Urothelium cell line (cell line): ENCODE measurements around the gene RARRES2.
A peak's percentile ranks its signal among the peaks of the same experiment; 100 is the strongest.
"Not testable (repeated sequence)": the region's sequence is repeated elsewhere in the genome, so short reads cannot be mapped to it uniquely, and the experiment has no call there.

ENCODE experiments used
- DNase-seq: peaks from one replicate; pipeline ENCODE4 v3.0.0; 2011; ENCODE audit warnings: low spot score, mixed read lengths
- FAIRE-seq: peaks from 2 replicates; lab custom pipeline; 2011; peaks lifted over from hg19 to GRCh38; lab: Jason Lieb, UNC

Gene RARRES2

DNA sequence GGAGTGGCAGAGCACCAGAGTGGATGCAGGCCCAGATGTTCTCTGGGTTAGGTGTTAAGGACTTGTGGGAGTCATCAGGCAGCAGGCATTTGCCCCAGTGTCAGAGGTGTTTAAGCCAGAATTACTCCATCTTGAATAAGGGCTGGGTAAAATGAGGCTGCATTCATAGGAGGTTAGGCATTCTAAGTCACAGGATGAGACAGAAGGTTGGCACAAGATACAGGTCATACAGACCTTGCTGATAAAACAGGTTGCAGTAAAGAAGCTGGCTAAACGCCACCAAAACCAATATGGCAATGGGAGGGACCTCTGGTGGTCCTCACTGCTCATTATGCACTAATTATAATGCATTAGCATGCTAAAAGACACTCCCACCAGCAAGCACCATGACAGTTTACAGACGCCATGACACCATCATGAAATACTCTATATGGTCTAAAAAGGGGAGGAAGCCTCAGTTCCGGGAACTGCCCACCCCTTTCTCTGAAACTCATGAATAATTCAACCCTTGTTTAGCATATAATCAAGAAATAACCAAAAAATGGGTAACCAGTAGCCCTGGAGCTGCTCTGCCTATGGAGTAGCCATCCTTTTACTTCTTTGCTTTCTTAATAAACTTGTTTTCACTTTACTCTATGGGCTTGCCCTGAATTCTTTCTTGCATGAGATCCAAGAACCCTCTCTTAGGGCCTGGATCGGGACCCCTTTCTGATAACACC lies 19.2 kb downstream of the RARRES2 start:
- no peak for DNase-seq

DNA sequence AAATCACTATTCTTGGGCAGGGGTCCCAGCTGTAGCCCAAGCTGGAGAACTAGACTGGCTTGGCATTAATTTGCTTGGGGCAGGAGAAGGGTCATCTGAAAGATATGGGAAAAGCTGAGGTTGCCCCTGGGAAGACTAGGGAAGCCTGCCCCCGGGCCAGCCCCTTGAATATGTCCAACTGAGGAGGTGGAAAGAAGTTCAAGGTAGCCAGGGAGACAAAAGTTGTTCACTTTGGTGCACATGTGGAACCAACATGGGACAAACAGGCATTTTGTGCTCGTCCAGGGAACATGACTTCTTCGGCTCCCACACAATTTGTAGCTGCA lies 19.7 kb downstream of the RARRES2 start:
- FAIRE-seq (no peak), DNase-seq (no peak)

More for the DNA sequence above, 19.2 kb downstream of the RARRES2 start:
- no peak for FAIRE-seq

DNA sequence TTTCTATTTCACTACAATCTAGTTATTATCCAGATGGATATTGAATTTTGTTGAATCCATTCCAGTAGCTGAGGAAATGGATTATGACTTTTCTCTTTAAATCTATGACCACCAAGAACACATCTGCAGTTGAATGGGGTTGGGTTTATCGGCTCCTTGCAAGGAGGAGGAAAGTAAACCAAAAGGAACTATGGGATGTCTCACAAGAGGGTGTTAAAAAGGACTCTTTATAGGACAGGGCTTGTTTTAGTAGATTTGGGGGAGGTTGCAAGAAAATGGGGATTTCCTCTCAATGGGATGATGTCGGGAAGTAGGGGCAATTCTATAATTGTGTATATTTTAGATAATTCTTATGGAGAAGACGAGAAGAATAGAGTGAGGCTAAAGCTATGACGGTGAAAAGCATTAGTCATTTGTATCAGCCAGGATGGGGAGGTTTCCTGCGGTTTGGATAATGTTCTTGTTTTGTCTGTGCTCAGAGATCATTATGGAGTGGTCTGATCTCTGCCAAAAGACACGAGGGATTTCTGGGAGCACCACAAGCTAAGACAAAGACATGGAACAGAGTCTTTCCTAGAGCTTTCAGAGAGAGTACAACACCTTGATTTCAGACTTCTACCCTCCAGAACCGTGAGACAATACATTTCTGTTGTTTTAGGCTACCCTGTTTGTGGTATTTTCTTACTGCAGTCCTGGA lies 23.5 kb downstream of the RARRES2 start:
- DNase-seq (peak; percentile 25), FAIRE-seq (no peak)

DNA sequence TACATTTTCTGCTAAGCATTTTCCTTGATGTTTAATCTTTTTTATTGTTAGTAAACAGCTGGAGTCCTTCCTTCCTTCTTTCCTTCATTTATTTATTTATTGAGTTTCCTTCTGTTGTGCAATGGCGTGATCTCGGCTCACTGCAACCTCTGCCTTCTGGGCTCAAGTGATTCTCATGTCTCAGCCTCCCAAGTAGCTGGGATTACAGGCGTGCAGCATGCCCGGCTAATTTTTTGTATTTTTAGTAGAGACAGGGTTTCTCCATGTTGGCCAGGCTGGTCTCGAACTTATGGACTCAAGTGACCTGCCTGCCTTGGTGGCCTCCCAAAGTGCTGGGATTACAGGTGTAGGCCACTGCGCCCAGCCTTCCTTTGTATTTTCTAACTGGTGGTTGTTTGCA lies 24.4 kb downstream of the RARRES2 start:
- not testable (repeated sequence) for FAIRE-seq, DNase-seq

DNA sequence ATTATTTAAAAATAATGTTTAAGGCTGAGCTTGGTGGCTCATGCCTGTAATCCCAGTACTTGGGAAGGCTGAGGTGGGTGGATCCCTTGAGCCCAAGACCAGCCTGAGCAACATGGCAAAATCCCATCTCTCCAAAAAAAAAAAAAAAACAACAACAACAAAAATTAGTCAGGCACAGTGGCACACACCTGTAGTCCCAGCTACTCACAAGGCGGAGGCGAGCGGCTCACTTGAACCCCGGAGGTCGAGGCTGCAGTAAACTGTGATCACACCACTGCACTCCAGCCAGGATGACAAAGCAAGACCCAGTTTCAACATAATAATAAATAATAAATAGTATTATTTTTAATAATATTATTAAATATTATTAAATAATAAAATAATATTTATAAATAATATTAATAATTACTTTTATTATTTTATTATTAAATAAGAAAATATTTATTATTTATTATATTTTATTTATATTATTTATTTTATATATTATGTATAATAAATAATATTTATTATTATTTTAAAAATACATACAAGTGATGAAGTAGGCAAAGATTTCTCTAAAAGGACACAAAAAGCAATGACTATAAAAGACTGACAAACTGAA lies 26.7 kb downstream of the RARRES2 start:
- DNase-seq: no peak
- FAIRE-seq: no peak

DNA sequence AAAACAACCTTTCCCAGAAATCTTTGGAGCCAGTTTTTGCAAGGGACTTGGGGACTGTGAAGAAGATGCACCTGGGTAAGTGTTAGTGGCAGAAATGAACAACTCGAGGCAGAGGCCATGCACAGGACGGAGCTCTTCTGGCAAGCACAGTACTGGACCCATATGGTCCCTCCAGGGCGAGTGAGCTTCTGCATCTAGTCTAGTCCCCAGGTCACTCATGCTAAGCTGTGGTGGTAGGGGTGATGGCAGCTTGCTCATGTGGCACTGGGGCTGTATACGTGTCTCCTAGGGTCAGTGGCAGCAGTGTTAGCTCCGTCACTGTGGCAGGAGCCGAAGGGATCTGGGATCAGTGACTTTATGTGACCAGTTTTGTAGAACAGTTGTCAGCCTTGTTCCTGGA lies 27.6 kb downstream of the RARRES2 start:
- no peak for FAIRE-seq
- DNase-seq: no peak

DNA sequence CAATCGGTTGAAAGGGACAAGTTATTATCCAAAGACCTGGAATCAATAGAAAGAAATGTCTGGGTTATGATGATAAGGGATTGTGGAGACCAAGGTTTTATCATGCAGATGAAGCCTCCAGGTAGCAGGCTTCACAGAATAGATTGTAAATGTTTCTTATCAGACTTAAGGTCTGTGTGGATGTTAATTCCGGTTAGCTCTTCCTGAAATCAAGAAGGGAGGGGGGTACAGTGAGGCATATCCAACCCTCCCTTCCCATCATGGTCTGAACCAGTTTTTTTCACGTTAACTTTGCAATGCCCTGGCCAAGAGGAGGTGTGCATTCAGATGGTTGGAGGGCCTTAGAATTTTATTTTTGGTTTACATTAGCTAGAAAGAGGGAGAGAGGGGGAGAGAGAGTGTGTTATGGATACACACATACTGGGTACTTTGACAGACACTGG lies 28.0 kb downstream of the RARRES2 start:
- DNase-seq: no peak
- FAIRE-seq: no peak

DNA sequence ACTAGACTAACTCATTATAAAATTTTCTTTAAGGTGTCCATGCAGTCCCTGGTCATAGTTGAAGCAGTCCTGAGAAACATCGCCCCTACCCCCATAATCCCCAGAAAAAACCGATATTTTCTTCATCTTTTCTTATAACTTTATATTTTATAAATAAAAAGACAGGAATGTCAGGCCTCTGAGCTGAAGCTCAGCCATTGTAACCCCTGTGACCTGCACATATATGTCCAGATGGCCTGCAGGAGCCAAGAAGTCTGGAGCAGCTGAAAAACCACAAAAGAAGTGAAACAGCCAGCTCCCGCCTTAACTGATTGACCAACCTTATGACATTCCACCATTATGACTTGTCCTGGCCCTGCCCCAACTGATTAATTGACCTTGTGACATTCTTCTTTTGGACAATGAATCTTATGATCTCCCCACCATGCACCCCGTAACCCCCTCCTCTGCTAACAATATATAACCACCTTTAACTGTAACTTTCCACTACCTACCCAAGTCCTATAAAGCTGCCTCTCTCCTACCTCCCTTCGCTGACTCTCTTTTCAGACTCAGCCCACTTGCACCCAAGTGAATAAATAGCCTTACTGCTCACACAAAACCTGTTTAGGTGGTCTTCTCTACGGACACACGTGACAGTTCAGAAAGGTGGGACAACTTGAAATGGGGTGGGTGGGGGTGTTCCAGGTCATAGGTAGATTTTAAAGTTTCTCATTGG lies 28.6 kb downstream of the RARRES2 start:
- not testable (repeated sequence) for DNase-seq, FAIRE-seq

DNA sequence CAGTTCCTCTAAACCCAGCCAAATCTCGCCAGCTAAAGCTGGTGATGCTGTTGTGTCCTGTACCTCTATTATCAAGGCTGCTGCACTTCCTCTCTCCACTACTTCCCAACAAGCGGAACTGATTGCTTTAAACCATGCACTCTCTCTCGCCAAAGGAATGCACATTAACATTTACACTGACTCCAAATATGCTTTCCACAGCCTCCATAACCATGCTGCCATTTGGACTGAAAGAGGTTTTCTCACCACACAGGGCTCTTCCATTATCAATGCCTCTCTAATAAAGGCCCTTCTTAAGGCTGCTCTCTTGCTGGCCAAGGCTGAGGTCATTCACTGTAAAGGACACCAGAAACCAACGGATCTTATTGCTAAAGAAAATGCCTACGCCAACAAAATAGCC lies 29.7 kb downstream of the RARRES2 start:
- DNase-seq (no peak), FAIRE-seq (no peak)

DNA sequence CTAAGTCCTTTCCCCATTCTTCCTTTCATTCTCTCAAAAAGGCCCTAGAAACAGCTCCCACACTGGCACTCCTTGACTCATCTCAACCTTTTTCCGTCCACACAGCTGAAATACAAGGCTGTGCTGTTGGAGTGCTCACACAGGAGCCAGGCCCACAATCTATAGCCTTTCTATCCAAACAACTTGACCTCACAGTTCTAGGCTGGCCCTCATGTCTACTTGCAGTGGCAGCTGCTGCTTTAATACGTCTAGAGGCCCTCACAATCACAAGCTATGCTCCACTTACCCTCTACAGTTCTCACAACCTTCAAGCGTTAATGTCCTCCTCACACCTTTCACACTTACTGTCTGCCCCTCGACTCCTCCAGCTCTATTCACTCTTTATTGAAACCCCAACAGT lies 30.3 kb downstream of the RARRES2 start:
- no peak for FAIRE-seq

DNA sequence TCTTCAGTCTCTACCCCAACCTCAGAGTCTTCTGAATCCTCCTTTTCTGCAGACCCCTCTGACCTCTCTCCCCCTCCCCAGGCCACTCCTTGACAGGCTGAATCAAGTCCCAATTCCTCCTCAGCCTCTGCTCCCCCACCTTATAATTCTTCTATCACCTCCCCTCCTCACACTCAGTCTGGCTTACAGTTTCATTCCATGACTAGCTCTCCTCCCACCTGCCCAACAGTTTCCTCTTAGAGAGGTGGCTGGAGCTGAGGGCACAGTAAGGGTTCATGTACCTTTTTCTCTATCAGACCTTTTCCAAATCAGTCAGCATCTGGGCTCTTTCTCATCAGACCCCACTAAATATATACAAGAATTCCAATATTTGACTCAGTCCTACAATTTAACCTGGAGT lies 32.9 kb downstream of the RARRES2 start:
- DNase-seq (no peak), FAIRE-seq (no peak)

More for the DNA sequence above, 30.3 kb downstream of the RARRES2 start:
- DNase-seq: no peak

DNA sequence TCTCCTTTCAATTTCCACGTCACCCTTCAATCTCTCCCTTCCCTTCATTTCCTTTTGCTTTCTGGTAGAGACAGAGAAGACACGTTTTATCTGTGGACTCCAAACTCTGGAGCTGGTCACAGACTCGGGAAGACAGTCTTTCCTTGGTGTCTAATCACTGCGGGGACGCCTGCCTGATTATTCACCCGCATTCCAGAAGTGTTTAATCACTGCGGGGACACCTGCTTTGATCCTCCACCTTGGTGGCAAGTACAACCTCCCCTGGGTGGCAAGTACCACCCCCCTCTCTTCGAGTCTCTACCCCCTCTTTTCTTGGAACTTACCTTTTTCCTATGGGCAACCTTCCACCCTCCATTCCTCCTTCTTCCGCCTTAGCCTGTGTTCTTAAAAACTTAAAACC lies 33.5 kb downstream of the RARRES2 start:
- DNase-seq (no peak), FAIRE-seq (no peak)

DNA sequence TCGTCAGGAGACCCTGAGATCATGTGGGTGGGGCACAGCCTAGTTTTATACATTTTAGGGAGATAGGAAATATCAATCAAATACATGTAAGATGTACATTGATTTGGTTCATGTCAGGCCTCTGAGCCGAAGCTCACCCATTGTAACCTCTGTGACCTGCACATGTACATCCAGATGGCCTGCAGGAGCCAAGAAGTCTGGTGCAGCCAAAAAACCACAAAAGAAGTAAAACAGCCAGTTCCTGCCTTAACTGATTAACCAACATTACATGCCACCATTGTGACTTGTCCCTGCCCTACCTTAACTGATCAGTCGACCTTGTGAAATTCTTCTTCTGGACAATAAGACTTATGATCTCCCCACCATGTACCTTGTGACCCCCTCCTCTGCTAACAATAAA lies 34.3 kb downstream of the RARRES2 start:
- no peak for FAIRE-seq
- DNase-seq: no peak

DNA sequence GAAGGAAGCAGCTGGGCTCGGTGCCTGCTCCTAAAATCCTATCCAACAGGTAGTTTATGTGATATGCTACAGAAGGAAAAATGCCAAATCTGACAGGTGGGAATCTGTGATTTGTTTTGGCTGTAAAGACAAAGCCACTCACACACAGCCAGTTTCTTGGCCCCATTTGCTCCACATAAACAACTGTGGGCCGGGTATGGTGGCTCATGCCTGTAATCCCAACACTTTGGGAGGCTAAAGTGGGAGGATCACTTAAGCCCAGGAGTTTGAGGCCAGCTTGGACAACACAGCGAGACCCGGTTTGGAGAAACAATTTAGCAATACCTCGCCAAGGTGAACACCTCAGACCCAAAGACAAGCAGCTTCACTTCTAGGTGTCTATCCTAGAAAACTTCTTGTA lies 35.1 kb downstream of the RARRES2 start:
- not testable (repeated sequence) for DNase-seq, FAIRE-seq

DNA sequence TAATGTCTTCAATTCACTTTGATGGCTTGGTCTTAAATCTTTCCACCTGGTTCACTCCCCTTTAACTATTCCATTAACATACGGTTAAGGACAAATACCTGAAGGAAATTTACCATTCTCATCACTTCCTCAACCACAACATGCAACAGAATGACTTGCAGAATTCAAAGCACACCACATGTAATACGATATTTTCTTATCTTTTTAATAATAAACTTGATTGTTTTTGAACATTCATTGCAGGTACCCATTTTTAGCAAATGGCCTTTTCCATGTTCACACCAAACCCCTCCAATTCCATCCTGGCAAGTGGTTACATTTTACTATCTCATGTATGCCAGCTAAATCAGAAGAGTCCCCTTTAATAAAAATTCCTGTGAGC lies 35.5 kb downstream of the RARRES2 start:
- not testable (repeated sequence) for DNase-seq, FAIRE-seq

DNA sequence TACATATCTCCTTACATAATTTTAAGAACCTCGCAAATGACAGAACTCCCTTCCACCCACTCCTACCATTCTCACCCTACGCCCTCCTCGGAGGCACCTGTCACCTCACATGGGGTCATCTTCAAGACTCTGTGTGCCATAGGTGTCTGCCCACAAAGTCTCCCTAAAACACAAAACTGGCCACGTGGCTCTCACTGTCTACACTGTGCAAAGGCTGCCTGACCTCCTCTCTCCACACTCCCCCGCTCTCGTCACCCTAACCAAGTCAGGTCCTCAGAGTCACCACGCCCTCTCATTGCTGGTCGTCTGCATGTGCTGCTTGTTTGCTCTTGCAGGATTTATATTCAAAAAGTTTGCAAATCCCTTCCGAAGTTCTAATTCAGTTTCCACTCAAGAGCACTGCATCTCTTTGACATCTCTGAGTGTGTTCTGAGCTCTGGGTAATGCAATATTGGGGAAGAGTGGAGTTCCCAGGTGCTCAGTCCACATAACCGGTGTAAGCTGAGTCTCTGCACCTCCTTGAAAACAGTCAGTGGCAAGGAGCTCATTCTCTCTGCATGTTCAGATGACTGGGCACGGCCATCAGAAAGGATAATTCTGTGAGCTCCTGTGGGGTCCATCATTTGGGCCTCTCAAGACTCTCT lies 36.0 kb downstream of the RARRES2 start:
- not testable (repeated sequence) for FAIRE-seq, DNase-seq

DNA sequence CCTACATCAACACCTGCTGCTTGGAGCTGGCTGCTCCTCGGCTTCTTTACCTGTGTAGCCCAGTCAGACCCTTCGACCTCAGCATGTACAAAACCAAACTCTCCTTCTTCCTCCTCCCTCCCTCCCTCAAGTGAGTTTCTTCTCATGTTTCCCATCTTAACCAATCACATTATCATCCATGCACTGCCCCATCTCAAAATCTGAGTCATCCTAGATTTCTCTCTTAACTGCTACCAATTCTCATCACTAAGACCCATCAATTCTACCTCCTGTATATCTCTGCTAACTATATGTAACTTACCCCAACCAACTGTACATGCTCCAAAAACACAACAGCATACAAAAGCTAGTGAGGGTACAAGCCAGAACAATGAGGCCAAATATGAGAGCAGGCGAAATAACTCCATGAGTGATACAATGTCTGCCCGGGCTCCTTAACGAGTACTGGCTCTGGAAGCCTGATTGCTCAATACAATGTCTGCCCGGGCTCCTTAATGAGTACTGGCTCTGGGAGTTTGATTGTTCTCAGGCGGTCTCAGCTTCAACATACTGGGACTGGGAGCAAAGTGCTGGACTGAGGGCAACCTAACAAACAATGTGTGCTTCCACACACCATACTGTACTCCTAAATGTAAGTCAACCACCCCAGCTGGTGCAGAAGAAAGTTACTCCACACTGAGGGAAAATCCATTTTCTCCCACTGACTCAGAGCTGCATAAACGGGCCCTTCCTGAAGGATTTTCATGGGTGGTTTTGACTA lies 36.8 kb downstream of the RARRES2 start:
- FAIRE-seq, DNase-seq: not testable (repeated sequence)

DNA sequence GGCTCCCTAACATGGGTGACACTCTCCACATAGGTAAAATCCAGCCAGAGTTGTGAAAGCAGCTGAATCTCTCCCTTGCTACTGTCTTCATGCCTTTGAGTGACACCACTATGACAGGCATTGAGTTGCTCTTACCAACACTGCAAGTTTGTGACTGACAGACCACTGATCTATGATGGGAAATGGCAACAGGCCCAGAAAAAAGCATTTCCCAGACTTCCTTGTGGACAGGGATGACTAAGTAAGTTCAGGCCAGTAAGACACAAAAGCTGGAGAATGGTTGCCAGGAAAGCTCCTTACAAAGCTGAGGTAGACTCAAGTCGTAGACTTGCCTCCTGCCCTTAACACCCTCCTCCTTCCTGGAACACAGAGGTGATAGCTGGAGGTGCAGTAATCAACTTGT lies 38.5 kb downstream of the RARRES2 start:
- not testable (repeated sequence) for FAIRE-seq, DNase-seq

DNA sequence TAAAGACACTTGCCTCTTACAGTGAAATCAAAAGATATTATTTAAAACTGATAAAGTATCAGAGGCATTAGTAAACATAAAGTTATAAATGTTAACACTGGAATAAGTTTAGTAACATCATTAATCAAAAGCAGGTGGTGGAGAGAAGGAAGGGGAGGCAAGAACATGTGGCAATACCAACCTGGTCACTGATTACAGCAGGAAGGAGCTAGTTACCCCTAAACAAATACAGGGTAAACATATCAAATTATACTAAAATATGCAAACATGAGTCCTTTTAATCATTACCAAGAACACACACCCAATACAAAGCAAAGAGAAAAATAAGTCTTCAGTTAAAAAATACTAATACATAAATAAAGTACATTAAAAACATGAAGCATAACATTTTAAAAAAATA lies 43.5 kb downstream of the RARRES2 start:
- not testable (repeated sequence) for DNase-seq, FAIRE-seq

DNA sequence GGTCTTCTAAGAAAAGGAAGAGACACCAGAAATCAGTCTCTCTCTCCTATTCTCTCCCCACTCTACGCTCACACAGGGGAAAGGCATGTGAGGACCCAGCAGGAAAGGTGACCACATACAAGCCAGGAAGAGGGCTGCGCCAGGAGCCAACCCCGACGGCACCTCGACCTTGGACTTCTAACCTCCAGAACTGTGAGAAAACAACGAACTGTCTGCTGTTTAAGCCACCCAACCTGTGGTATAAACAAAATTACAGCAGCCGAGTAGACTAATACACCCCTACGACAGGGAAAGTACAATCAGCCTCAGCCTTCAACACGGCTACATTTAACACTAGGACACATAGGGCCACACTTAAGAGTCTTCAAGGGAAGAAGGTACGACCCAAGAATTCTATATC lies 44.6 kb downstream of the RARRES2 start:
- DNase-seq, FAIRE-seq: not testable (repeated sequence)
